Fibroblast of peridontal ligament (primary cell): ENCODE results near the gene PTPN13.

Source experiments
- DNase-seq: peaks from one replicate; pipeline ENCODE4 v3.0.0-alpha.2; 2010; ENCODE audit errors: extremely low read depth

The PTPN13 gene

DNA sequence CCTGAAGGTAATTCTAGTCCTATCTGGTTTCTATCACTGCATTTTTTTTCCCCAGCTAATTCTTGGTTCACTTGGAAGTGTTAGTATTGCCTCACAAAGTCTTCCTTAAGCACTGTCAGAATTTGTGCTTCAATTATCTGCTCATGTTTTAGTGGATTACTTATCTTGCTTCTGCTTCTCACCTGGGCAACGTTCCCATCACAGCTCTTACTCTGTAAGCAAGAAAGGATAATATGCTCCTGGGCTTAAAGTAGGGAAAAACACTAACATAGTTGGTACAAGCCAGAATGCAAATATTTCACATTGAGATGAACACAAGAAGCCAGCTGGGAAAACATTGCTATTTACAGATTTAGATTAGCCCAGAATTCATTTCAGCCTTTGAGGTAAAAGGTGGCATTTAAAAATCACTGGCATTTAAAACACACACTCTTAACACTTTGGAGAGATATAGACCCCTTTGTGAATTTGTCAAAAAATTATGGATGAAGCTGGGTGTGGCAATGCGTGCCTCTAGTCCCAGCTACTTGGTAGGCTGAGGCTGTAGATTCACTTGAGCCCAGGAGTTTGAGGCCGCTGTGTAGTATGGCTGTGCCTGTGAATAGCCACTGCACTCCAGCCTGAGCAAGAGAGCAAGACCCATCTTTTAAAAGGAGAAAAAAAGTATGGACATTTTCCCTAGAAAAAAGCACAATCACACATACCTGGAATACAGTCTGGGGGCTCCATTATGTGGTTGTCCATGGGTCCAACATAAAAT, 6.6 kb upstream of the PTPN13 start:
- DNase-seq, result no peak

DNA sequence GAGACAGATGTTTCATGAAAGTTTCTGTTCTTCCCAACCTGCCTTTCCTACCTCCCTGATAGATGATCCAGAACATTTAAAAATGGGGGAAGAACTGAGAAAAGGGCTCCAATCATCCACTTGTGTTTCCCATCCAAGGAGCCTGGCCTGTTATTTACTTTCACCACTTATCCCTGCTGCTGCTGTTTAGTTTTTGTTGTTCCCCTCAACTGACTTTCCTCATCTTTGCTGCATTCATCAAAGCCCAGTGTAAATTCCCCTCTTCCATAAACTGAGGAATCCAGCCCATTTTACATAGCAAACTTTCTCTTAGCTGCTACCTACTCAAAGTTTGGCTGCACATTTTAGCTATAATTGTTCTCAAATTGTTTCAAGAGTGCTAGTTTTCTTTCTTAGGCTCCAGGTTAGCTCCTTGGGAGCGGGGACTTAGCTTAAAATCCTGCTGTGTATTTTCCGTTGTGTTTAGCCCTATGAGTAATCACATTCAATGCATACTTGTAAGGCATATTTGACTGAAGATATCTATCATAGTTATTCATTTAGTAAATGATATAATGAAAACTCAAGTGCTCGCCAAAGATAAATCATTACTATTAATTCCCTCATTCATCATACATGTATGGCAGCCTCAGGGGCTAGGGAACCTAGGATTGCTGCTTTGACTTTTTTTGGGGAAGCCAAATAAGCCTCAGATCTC, 1.4 kb upstream of the PTPN13 start:
- DNase-seq, result peak; percentile 23

DNA sequence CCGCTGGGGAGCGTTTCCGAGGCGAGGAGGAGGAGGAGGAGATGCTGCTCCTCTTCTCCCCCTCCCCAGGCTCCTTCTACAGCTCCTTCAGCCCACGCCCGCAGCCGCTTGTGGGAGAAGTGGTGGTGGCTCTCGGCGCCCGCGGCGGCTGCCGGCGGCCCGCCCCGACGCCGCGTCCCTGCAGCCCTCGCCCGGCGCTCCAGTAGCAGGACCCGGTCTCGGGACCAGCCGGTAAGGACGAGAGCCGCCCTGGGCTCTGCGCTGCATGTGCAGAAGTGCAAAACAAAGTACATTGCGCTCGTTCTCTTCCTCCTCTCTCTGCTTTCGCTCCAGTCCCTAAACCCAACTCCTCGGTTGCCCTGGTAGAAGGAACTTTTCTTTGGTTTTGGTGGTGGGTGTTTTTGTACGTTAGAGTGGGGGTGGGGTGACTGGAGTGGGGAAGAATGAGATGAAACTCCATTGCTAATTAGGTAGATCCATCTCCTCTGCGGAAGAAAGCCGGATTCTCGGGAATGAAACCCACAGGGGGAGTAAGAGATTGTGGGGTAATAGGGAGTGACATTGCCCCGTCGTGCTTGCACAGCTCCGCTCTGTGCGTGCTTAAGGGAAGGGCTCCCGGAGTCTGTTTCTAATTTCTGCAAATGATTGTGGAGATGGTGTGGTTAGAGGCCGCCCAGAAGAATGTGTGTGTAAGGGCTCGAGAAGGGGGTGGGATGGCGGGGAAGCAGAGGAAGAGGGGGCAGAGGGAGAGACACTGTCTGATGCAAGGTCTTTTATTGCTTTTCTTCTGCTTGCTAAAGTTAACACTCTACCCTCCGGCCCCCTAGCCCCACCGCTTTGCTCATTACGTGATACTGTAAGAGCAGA, 677 bp downstream of the PTPN13 start:
- peak; percentile 97 for DNase-seq

DNA sequence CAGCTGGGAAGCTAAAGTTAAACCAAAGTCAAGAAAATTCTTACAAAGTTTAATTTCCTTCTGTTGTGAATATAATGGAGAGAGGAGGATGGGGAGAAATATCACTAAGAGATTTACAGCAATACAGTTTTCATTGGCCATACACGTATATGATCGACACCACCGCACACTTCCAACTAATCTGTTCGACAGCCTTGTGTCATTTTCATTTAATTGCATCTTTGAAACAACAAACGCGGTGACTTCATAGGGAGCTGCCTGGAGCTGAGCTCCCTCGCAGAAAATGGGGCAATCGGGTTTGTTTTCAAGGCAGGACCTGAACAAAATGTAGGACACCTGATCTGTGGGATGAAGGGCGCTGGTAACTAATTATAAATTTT, 1.3 kb downstream of the PTPN13 start:
- no peak for DNase-seq

DNA sequence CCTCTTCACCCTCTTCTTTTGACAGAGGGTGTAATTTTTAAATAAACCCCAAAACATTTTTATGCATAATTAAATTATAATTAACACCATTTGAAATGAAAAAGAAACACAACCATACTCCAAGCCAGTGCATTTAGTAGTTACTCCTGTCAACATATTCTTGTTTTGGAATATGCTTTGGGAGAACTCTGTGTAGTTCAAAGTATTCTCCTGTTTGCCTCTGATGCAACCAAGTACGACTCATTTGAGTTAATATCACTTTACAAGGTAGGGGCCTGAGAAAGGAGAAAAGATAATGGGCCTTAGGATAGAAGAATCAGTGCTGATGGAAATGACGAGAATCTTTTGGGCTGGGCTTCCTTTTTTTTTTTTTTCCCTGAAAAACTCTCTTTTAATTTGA, 2.7 kb downstream of the PTPN13 start:
- DNase-seq, result peak; percentile 50

DNA sequence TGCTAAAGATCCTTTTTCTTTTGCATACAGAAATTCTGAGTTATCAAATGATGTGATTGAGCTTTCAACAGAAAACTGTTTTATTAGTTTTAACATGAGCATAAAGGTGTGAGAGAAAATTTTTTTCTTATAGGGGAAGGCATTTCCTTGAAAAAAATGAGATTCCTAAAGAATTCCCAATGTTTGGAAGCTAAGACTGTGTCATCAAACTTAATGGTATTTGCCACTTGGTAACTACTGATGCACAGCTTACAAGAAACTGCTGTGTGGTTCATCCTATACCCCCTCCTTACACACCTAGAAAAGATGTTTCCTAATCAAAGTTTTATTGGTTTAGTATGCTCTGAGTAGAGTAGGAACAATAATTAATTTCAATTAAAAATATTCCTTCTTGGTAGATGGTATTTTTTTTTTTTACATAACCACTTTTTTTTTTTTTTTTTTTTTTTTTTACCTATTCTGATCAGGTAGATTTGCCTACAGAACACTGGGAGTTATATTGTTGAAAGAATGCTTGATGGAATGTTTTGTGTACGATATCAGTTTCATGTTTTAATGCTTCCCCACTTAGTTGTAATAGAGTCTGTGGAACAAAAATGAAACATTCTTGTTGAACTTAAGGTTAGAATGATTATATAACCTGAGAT, 6.0 kb downstream of the PTPN13 start:
- DNase-seq, result no peak

DNA sequence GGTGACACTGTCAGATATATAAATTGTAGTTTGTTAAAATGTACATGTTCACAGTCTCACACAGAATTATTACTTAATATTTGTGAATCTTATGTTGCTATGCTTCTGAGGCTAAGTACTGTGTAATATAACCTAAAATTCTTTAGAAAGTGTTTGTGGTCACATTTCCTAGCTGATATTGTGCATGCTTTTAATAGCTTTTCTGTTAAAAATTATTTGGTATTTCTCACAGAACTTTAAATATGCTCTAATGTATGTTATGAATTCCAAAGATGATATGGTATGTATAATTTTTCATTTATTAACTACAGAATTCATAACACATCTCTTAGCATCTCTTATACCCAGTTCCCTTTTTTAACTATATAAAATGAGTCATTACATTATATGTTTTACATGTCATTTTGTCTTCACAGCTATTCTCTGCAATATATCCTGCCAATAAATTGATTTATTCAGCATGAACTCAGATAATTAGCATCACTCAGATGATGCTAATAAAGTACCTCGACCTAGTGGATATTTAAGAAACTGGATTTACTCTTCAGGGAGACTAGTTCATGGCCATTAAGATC, 9.3 kb downstream of the PTPN13 start:
- no peak for DNase-seq

DNA sequence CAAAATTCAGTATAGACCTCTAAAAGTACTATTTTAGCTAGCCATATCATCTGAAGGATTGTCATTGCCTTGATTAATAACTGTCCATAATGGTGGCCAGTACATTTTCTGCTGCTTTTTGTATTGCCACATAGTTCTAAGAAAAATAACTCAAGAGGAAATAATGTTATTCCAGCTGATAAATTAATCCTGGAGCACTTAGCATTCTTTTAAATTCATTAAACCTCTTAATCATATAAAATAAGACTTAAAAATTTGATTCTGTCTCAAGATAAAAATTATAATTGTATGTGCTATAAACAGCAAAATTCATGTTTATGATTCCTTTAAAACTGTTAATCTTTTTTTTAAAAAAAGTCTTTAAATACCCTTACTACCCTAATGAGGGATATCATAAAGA, 12.7 kb downstream of the PTPN13 start:
- DNase-seq, result no peak

DNA sequence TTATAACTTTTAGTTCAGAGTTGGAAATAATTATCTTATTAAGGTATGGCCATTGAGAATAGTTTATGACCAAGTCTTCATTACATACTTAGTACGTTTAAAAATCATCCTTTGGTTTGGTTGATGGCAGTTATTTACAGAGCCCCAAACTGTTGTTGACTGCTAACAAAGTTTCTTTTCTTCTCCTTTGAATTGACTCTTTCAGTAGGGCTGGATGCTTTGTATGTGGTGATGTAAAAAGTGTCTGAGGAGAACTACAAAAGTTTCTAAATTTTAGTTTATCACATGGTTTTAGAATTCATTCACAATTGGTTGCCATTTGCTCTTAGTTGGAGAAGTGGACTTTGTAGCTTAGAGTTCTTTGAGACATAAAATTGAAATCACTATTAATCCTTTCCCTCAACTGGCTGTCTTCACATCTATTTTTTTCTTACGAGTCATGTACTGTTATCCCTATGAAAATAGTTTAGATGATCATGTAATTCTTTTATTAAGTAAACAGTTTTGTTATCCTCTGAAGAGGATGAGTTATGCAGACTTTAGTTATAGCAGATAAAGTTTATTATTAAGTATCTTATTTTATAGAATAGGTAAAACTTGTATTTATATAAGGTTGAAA, 14.8 kb downstream of the PTPN13 start:
- DNase-seq, result peak; percentile 5

DNA sequence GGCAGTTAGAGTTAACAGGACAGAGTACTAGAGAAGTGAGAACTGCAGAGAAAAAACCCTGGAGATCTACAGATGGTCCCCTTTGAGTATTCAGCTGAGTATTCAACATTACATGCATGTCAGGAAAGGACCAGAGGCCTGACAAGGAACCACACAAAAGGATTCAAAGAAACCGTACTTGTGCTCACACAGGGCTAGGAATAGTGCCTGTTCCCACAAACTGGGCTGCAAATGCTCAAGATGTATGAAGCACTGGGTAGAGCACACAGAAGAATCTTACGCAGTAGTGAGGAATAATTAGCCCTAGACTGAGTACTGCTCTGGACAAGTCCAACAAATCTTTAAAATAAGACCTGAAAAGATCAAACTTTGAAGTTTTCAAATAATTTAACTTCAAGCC, 17.6 kb downstream of the PTPN13 start:
- DNase-seq, result no peak

DNA sequence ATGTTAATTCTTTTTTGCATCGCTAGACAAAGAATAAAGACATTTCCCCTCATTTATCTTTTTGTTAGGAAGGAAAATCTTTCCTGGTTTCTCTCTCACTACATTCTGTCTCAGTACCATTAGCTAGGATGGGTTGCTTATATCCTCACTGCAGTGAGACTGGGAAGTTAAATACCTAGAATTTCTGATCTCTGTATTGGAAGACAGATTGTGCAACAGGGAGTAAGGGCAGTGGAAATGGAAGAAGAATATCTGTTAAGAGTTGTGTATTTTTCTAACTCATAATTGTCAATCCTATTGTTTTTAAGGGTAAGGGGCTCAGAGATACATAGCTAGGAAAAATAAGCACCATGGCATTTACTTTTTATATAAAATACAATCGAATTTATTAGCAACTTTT, 19.6 kb downstream of the PTPN13 start:
- DNase-seq, result no peak

DNA sequence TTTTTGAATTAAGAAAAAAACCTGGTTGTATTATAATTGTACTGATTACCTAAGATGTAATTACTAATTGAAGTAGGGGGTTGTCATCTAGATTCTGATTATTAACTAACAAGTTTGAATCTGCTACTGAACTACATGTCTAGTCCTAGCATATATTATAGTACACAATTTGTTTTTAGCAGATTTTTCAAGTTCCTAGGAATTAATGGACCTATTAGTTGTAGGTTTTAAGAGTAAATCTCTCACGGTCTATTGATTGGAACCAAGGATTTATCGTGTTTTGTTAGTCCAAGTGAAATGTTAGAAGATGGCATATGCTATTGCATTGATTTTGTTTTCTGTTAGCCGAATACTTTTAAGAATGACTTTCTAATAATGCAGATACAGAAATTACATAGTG, 20.8 kb downstream of the PTPN13 start:
- no peak for DNase-seq

DNA sequence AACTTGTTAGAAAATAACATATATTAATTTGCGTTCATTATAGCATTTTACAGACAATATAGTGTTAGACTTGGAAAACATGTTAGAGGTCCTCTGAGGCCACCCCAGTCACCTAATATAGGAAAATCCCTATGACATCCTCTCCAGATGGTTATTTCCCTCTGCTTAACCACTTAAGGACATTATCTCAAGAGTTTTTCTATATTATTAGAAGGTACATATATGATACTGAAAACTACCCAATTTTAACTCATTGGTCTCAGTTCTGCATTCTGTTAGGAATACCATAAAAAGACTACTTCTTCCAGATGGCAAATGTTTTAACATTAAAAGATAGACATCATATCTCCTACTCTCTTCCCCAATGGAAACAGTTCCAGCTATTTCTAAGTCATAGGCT, 21.4 kb downstream of the PTPN13 start:
- DNase-seq, result no peak

DNA sequence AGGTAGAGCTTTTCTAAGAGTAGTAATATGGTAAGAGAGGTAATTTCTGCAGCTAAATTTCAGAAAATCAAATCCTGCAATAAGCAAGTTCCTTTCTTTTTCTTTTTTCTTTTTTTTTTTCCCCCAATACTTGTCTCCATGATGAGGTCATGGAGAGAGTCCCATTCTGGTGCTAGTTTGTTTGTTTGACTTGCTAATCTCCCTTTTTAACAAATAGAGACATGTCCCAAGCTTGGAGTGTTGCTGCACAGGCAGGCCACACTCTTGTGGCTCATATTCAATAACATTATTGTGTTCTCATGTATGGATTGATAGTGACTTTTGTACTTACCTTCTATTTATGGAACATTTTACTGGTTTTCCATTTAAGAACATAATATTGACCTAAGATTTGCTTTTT, 25.5 kb downstream of the PTPN13 start:
- no peak for DNase-seq

DNA sequence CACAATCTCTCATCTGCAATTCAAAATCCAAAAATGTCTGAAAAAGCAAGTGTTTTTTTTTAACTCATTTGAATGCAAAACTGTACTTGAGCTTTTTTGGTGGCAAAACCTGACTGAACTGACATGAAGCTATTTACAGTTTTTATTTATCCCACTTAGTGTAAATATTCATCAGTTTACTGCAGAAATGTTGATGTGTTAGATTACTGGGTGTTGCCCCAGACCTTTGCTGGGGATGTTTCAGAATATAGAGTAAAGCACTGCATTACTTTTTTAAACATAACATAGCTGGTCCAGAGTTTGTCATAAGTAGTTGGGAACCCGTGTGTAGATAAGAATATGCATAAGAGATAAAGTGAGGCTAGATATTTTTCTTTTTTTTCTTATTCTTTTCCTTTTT, 27.3 kb downstream of the PTPN13 start:
- DNase-seq, result no peak

DNA sequence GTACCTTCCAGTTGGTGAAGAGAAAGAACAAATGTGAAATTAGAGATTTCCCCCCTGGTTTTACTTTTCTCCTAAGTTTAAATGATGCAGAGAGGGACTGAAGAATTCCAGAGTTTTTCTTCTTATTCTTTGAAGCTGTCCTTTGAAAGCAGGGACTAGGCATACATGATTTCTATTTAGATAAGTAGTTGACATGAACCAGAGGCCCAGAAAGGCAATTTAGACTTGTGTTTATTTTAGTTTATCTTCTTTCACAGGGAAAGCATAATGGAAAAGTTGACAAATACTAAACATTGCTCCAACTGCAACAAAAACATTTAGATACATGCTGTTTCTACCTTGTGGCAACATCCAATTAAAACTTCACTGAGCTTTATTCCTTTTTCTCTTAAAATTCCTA, 32.0 kb downstream of the PTPN13 start:
- peak; percentile 6 for DNase-seq

DNA sequence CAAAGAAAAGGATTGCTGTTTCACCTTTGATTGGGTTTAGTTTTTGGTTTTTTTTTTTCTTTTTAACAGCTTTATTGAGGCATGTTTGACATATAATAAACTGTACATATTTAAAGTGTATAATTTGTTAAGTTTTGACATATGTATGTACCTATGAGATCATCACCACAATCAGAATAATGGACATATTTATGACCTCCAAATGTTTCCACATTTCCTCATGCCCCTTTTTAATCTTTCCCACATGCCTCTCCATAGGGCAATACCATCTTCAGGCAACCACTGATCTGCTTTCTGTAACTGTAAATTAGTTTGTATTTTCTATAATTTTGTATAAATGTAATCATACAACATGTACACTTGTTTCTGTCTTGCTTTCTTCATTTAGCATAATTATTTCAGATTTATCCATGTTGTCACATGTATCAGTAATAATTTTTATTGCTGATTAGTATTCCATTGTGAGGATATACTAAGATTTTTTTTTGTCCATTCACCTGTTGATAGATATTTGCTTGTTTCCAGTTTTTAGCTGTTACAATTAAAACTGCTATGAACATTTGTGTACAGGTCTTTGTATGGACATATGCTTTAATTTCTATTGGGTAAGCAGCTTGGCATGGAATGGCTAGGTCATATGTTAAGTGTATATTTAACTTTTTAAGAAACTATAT, 33.5 kb downstream of the PTPN13 start:
- DNase-seq, result no peak

DNA sequence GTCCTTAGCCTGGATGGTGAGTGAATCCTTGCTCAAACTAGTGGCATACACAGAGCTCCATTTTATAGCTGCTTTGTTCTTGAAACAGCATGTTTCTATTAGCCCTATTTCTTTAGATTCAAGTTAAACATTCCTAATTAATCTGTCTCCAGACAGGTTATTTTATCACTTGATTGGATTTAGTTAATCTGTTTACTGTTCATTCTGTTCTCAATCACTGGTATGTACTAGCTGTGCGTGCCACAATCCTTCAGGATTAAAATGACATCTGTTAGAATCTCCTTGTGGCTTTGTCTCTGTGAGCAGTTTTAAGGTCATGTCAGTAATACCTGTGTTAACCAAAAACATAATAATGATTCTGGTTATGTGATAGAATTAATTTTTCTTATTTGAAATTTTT, 36.5 kb downstream of the PTPN13 start:
- no peak for DNase-seq

DNA sequence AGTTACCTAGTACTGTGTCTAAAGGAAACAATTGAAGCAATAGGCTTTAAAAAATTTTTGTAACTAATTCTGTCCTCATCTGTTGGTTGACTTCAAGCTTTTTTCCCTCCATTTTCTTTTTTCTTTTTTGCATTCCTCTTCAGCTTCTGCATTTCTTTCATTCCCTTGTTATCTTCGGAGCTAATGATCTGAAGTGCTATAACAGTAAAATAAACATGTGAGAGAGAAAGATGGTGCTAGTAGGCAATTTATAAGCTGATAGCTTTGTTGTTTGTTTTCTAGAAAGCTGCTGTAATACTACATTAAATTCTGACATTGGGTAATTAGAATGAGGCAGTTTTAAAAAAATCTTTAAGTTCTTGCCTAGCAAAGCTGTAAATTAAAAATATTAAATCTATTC, 37.1 kb downstream of the PTPN13 start:
- no peak for DNase-seq

DNA sequence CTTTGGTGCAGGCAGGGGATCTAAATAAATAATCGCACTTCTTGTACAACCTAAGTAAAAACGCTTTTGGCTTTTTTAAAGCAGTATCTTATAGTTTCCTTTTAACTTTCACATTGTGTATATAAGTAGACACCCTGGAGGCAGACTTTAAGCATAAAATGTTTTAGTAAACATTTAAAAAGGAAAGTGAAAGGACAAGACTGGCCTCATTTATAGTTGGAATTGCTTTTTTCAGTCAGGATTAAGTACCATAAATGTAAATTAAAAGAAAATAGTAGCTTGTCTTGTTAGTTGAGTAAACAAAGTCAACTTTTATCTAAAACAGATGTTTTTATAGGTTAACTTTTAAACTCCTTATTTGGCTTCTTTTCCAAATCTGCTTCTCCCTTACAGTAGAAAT, 39.7 kb downstream of the PTPN13 start:
- peak; percentile 41 for DNase-seq

DNA sequence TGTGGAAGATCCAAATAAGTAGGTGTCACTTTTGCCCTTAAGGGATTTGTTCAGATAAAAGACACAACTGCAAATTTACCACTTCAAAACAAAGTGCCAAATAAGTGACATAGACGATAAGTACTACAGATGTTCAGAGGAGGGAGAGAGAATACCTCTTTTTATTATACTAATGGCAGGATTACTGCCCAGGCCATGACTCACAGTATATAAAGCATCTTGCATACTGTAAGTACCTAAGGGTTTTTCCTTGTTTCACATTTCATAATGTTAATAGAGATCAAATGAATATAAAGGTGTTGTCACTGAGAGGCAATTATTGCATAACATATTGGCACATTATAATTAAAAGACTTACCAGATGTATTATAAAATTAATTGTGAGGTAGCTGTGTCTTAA, 46.4 kb downstream of the PTPN13 start:
- DNase-seq, result no peak
